GM19397 (cell line): ENCODE data around the gene CRK.
"Not testable (repeated sequence)": the region's sequence is repeated elsewhere in the genome, so short reads cannot be mapped to it uniquely, and the experiment has no call there.

Experiments
- ATAC-seq: cut with Tn5 transposase; IDR thresholded peaks from one replicate; pipeline ENCODE4 v1.9.1; 2021; ENCODE audit warnings: mild to moderate bottlenecking, moderate library complexity; ENCODE audit not compliant: unreplicated experiment

CRK gene

GRCh38 chr17:1390432-1391367 is 65.3 kb downstream of the CRK start:
- ATAC-seq = no peak

- ATAC-seq = not testable (repeated sequence)
Measured at GRCh38 chr17:1387490-1388227, 68.4 kb downstream of the CRK start.

GRCh38 chr17:1386675-1387190 is 69.3 kb downstream of the CRK start:
- ATAC-seq = not testable (repeated sequence)

GRCh38 chr17:1386265-1386664 is 69.8 kb downstream of the CRK start:
- no peak for ATAC-seq

GRCh38 chr17:1385861-1386260 is 70.2 kb downstream of the CRK start:
- no peak for ATAC-seq

- no peak for ATAC-seq
Measured at GRCh38 chr17:1384905-1385435, 71.1 kb downstream of the CRK start.

GRCh38 chr17:1379930-1380313 is 76.1 kb downstream of the CRK start:
- ATAC-seq = no peak

- ATAC-seq = no peak
Measured at GRCh38 chr17:1379208-1379929, 76.7 kb downstream of the CRK start.

- not testable (repeated sequence) for ATAC-seq
Measured at GRCh38 chr17:1378476-1378860, 77.6 kb downstream of the CRK start.

GRCh38 chr17:1377334-1377733 is 78.7 kb downstream of the CRK start:
- no peak for ATAC-seq

GRCh38 chr17:1376061-1376460 is 80.0 kb downstream of the CRK start:
- ATAC-seq = no peak

GRCh38 chr17:1375615-1376014 is 80.4 kb downstream of the CRK start:
- ATAC-seq = no peak

- ATAC-seq = no peak
Measured at GRCh38 chr17:1374431-1375177, 81.4 kb downstream of the CRK start.

GRCh38 chr17:1373707-1374237 is 82.3 kb downstream of the CRK start:
- no peak for ATAC-seq

- ATAC-seq = no peak
Measured at GRCh38 chr17:1372618-1373017, 83.4 kb downstream of the CRK start.

- no peak for ATAC-seq
Measured at GRCh38 chr17:1371893-1372590, 84.0 kb downstream of the CRK start.
